Measurements from ENCODE around the gene IRS4. TPM values are rescaled to one million over a fixed set of nuclear protein-coding genes. Genes with fewer than 3 reads are reported as not detected.

IRS4 gene
- total RNA-seq, 1 donor, result not detected

GRCh38 chrX:108702530-108702929 lies 33.8 kb downstream of the IRS4 start:
- no peaks in the 10 kb centered on the region for H3K4me1 ChIP-seq (ENCODE audit: insufficient read depth, low read length)
- H3K4me3 ChIP-seq (ENCODE audit: low read length), result no peak overlapping the region
- no peaks in the 10 kb centered on the region for H3K9me3 ChIP-seq (ENCODE audit: low read depth, low read length)
- H3K27me3 ChIP-seq (ENCODE audit: insufficient read depth, low read length), result no peaks in the 10 kb centered on the region

GRCh38 chrX:108701633-108702032 lies 34.7 kb downstream of the IRS4 start:
- Histone ChIP-seq H3K4me1 (ENCODE audit: insufficient read depth, low read length) (no peaks in the 10 kb centered on the region), H3K4me3 (ENCODE audit: low read length) (no peak overlapping the region), H3K9me3 (ENCODE audit: low read depth, low read length) (no peaks in the 10 kb centered on the region)

GRCh38 chrX:108699368-108699767 lies 37.0 kb downstream of the IRS4 start:
- no peaks in the 10 kb centered on the region for H3K4me1 ChIP-seq (ENCODE audit: insufficient read depth, low read length)
- H3K9me3 ChIP-seq (ENCODE audit: low read depth, low read length), result no peaks in the 10 kb centered on the region
- H3K27me3 ChIP-seq (ENCODE audit: insufficient read depth, low read length), result no peaks in the 10 kb centered on the region
- no peak overlapping the region for H3K4me3 ChIP-seq (ENCODE audit: low read length)

More at GRCh38 chrX:108701633-108702032, 34.7 kb downstream of the IRS4 start:
- H3K27me3 ChIP-seq (ENCODE audit: insufficient read depth, low read length), result no peaks in the 10 kb centered on the region

- Histone ChIP-seq H3K9me3 (ENCODE audit: low read depth, low read length) (no peaks in the 10 kb centered on the region), H3K27me3 (ENCODE audit: insufficient read depth, low read length) (no peaks in the 10 kb centered on the region), H3K4me3 (ENCODE audit: low read length) (no peak overlapping the region), H3K4me1 (ENCODE audit: insufficient read depth, low read length) (no peaks in the 10 kb centered on the region)
These were observed 39.7 kb downstream of the IRS4 start for GRCh38 chrX:108696690-108697089.
